ENCODE data around the gene GSTK1. TPM values are rescaled to one million over a fixed set of nuclear protein-coding genes. Genes with fewer than 3 reads are reported as not detected.
A peak's percentile ranks its signal among the peaks of the same experiment; 100 is the strongest.

GSTK1 gene
- polyA plus RNA-seq, 1 donor from 2014 or later = 329 TPM

- Mint-ChIP-seq H3K36me3 (peaks cover 1% of the 10 kb centered on the region), H3K4me1 (peaks cover 0 to 4% (median 4%) of the 10 kb centered on the region in 3 donors), H3K27me3 (no peaks in the 10 kb centered on the region), H3K4me3 (no peak overlapping the region), H3K27ac (no peak overlapping the region), H3K9me3 (no peaks in the 10 kb centered on the region)
Measured at GRCh38 chr7:143272871-143273270, 9.6 kb downstream of the GSTK1 start.

DNA sequence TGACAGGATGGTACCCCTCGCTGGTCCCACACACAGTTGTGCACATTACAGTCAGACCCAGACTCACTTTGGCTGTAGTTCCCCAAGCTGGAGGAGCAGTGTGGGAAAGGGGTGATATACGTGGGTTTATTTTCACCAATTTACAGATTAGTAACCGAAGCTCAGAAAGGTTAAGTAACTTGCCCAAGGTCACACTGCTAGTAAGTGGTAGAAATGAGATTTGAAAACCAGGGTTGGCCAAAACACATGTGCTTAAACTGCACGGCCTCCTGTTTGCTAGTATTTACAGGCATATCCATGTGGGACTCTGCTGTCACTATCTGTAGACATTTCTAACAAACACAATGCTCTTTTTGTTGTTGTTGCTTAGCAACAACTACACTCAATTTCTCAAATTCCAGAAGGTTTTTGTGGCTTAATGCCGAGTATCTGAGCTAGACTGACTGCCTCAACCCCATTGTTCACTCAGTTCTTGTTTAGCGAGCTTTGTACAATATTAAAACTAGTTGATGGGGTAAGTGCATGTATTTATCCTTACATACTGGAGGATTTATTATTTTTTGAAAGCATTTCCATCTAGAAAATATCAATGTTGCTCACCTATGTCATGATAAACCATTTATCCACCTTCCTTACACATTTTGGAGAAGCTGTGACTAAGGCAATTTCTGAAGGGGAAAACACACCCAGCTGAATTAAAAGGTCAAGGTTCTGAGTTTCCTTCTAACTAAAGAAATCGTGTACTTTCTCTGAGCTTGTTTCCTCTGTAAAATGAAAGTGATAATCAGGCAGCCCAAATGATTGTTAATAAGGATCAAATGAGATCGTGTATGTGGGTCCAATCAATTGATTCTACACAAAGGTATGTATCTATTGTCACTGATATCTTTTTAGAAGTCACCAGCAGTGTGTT, 16.2 kb downstream of the GSTK1 start:
- no peaks in the 10 kb centered on the region for H3K36me3 Mint-ChIP-seq
- peak overlapping the region; percentile 5 to 85 (median 38) for H3K4me3 Mint-ChIP-seq
- H3K27me3 Mint-ChIP-seq = no peaks in the 10 kb centered on the region
- peaks cover 28 to 35% (median 31%) of the 10 kb centered on the region in 3 donors for H3K4me1 Mint-ChIP-seq
- H3K9me3 Mint-ChIP-seq = no peaks in the 10 kb centered on the region
- H3K27ac Mint-ChIP-seq = peak overlapping the region; percentile 14 to 80 (median 23)

DNA sequence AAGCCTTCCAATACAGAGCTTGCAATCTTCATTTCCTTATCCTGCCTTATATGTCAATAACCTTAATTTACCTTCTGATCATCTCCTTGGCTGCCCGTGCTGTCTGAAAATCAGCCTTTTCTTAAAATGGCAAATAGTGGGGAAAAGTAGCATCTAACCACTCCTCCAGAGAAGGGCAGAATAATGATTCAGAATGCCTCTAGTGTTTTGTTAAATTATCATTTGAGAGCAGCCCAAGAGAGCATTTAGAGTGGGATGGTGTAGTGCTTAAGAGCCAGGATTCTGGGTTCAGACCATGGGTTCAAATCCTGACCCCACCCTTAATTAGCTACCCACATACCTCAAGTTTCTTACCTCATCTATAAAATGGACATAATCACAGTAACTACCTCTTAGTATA, 16.9 kb downstream of the GSTK1 start:
- Mint-ChIP-seq H3K27me3 (no peaks in the 10 kb centered on the region), H3K27ac (peak overlapping the region in 1 of 3 donors; percentile 80), H3K4me1 (peaks cover 31 to 39% (median 33%) of the 10 kb centered on the region in 3 donors), H3K36me3 (no peaks in the 10 kb centered on the region), H3K4me3 (peak overlapping the region; percentile 3 to 43 (median 24)), H3K9me3 (no peaks in the 10 kb centered on the region)

- Mint-ChIP-seq H3K27me3 (no peaks in the 10 kb centered on the region), H3K9me3 (no peaks in the 10 kb centered on the region), H3K4me1 (peaks cover 31 to 40% (median 33%) of the 10 kb centered on the region in 3 donors), H3K27ac (no peak overlapping the region), H3K36me3 (no peaks in the 10 kb centered on the region), H3K4me3 (peak overlapping the region in 2 of 4 donors; percentile 5 to 43)
Measured at GRCh38 chr7:143280566-143280965, 17.3 kb downstream of the GSTK1 start.

DNA sequence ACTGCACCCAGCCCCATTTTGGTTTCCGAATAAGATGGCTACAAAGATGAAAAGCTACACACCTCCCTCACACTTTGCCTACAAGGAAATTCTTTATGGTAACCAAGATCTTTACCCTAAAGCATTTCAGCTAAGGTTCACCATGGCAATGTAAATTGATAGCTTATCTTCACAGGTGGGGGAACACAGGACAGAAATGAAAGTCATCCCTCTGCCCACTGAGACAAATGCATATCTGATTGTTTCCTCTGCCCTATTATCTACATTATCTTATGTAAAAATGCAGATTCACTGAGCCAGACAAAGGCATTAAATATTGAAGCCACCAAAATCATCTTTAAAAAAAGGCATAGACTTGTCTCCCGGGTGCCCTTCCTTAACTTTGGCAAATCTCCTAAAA, 18.3 kb downstream of the GSTK1 start:
- no peaks in the 10 kb centered on the region for H3K27me3 Mint-ChIP-seq
- no peak overlapping the region for H3K4me3 Mint-ChIP-seq
- H3K36me3 Mint-ChIP-seq = no peaks in the 10 kb centered on the region
- H3K4me1 Mint-ChIP-seq = peaks cover 32 to 40% (median 33%) of the 10 kb centered on the region in 3 donors
- no peak overlapping the region for H3K27ac Mint-ChIP-seq
- no peaks in the 10 kb centered on the region for H3K9me3 Mint-ChIP-seq

- no peaks in the 10 kb centered on the region for H3K9me3 Mint-ChIP-seq
- peaks cover 33 to 40% (median 33%) of the 10 kb centered on the region in 3 donors for H3K4me1 Mint-ChIP-seq
- no peak overlapping the region for H3K27ac Mint-ChIP-seq
- H3K27me3 Mint-ChIP-seq = no peaks in the 10 kb centered on the region
- H3K4me3 Mint-ChIP-seq = no peak overlapping the region
- no peaks in the 10 kb centered on the region for H3K36me3 Mint-ChIP-seq
Measured at GRCh38 chr7:143282124-143282523, 18.9 kb downstream of the GSTK1 start.

- Mint-ChIP-seq H3K9me3 (no peaks in the 10 kb centered on the region), H3K36me3 (no peaks in the 10 kb centered on the region), H3K27ac (peak overlapping the region; percentile 3 to 91 (median 85)), H3K4me3 (peak overlapping the region; percentile 15 to 83 (median 71)), H3K27me3 (no peaks in the 10 kb centered on the region), H3K4me1 (peaks cover 36 to 44% (median 41%) of the 10 kb centered on the region in 3 donors)
Measured at GRCh38 chr7:143283381-143283780, 20.1 kb downstream of the GSTK1 start.

GRCh38 chr7:143284591-143285469, 21.6 kb downstream of the GSTK1 start, which contains the start of gene TMEM139:
Gene TMEM139, plus strand, starts transcription at chr7:143284958. Its CDS starts 1,000 bp downstream, at chr7:143285958.
- no peaks in the 10 kb centered on the region for H3K36me3 Mint-ChIP-seq
- no peaks in the 10 kb centered on the region for H3K27me3 Mint-ChIP-seq
- H3K4me1 Mint-ChIP-seq = peaks cover 40 to 46% (median 42%) of the 10 kb centered on the region in 3 donors
- H3K9me3 Mint-ChIP-seq = no peaks in the 10 kb centered on the region
- H3K27ac Mint-ChIP-seq = peak within 1 kb of the TSS; percentile 16 to 91 (median 85)
- peak within 1 kb of the TSS; percentile 15 to 83 (median 71) for H3K4me3 Mint-ChIP-seq

GRCh38 chr7:143285470-143285778, 22.2 kb downstream of the GSTK1 start:
- Mint-ChIP-seq H3K9me3 (no peaks in the 10 kb centered on the region), H3K27me3 (no peaks in the 10 kb centered on the region), H3K36me3 (no peaks in the 10 kb centered on the region), H3K27ac (peak overlapping the region; percentile 16 to 75 (median 60)), H3K4me3 (peak overlapping the region in 1 of 4 donors; percentile 12), H3K4me1 (peaks cover 37 to 41% (median 40%) of the 10 kb centered on the region in 3 donors)

- H3K27ac Mint-ChIP-seq = peak overlapping the region; percentile 16 to 75 (median 16)
- no peaks in the 10 kb centered on the region for H3K9me3 Mint-ChIP-seq
- no peaks in the 10 kb centered on the region for H3K36me3 Mint-ChIP-seq
- peak overlapping the region in 1 of 4 donors; percentile 12 for H3K4me3 Mint-ChIP-seq
- no peaks in the 10 kb centered on the region for H3K27me3 Mint-ChIP-seq
- peaks cover 38 to 40% (median 40%) of the 10 kb centered on the region in 3 donors for H3K4me1 Mint-ChIP-seq
Measured at GRCh38 chr7:143285806-143286521, 22.7 kb downstream of the GSTK1 start.

DNA sequence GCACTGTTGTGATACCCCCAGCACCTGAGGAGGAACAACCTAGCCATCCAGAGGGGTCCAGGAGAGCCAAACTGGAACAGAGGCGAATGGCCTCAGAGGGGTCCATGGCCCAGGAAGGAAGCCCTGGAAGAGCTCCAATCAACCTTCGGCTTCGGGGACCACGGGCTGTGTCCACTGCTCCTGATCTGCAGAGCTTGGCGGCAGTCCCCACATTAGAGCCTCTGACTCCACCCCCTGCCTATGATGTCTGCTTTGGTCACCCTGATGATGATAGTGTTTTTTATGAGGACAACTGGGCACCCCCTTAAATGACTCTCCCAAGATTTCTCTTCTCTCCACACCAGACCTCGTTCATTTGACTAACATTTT, 23.3 kb downstream of the GSTK1 start:
- Mint-ChIP-seq H3K27ac (peak overlapping the region; percentile 3 to 69 (median 16)), H3K4me3 (peak overlapping the region in 3 of 4 donors; percentile 54 to 98 (median 97)), H3K4me1 (peaks cover 36 to 45% (median 44%) of the 10 kb centered on the region in 3 donors), H3K27me3 (no peaks in the 10 kb centered on the region), H3K36me3 (no peaks in the 10 kb centered on the region), H3K9me3 (no peaks in the 10 kb centered on the region)

- Mint-ChIP-seq H3K27ac (peak overlapping the region; percentile 50 to 97 (median 95)), H3K27me3 (no peaks in the 10 kb centered on the region), H3K4me1 (peaks cover 34 to 48% (median 41%) of the 10 kb centered on the region in 3 donors), H3K4me3 (peak overlapping the region; percentile 97 to 98 (median 98)), H3K36me3 (peaks cover 4% of the 10 kb centered on the region), H3K9me3 (no peaks in the 10 kb centered on the region)
Measured at GRCh38 chr7:143287339-143287934, 24.2 kb downstream of the GSTK1 start.

DNA sequence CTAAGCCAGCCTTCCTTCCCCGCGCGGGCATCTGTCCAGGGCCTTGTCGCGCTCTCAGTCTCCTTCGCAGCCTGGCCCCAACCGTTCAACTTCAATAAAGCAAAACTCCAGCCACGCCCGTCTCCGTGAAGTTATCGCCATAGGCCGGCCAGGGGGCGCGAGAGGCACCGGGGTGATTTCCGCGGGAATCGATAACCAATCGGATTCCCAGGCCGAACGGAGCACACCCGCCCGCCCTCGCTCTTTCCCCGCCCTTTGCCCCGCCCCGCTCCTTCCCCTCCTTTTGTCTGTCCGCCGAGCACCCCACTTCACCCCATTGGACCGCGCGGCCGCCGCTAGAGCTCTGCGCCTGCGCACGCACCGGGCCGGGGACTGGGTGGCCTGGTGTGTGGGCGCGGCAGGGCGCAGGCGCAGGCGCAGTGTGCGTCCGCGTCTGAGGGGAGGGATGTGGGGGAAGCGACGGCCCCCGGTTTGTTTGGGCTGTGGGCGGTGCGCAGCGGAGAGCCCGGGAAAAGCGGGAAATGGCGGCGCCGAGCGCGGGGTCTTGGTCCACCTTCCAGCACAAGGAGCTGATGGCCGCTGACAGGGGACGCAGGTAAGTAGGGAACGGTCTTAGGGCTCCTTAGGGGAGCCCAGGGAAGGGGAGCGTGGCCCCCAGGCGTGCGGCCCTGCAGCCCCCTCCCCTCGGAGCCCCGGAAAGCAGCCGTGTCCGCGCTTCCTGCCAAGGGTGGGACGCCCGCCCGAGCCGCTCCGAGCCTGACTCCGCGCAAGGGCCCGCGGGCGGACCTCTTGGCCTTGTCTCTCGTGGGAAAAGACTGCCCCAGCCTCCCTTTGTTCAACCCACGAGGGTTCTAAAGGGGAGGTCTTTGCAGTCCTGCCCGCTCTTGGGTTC, 24.9 kb downstream of the GSTK1 start, which contains the start of gene CASP2:
Gene CASP2 (plus strand): TSS at position 417 of the 892 bp plus-strand sequence. CDS start 105 bp downstream, at position 522.
- H3K4me3 Mint-ChIP-seq = peak within 1 kb of the TSS; percentile 97 to 98 (median 98)
- H3K9me3 Mint-ChIP-seq = no peaks in the 10 kb centered on the region
- peak within 1 kb of the TSS; percentile 50 to 97 (median 95) for H3K27ac Mint-ChIP-seq
- peaks cover 34 to 47% (median 41%) of the 10 kb centered on the region in 3 donors for H3K4me1 Mint-ChIP-seq
- H3K36me3 Mint-ChIP-seq = peaks cover 4% of the 10 kb centered on the region
- H3K27me3 Mint-ChIP-seq = no peaks in the 10 kb centered on the region
